NCI-H2171 (cell line): ENCODE data around the gene CCNJL.
"Not testable (repeated sequence)": the region's sequence is repeated elsewhere in the genome, so short reads cannot be mapped to it uniquely, and the experiment has no call there.

ENCODE experiments used
- DNase-seq: peaks from one replicate; lab custom pipeline; 2025; lab: John Stamatoyannopoulos, UW

CCNJL gene

GRCh38 chr5:160260881-160261815 lies 51.2 kb downstream of the CCNJL start:
- no peak for DNase-seq

GRCh38 chr5:160260006-160260775 lies 52.2 kb downstream of the CCNJL start:
- DNase-seq, result no peak

GRCh38 chr5:160259341-160259740 lies 53.0 kb downstream of the CCNJL start:
- no peak for DNase-seq

- DNase-seq, result no peak
These were observed 57.7 kb downstream of the CCNJL start for GRCh38 chr5:160254706-160255105.

DNA sequence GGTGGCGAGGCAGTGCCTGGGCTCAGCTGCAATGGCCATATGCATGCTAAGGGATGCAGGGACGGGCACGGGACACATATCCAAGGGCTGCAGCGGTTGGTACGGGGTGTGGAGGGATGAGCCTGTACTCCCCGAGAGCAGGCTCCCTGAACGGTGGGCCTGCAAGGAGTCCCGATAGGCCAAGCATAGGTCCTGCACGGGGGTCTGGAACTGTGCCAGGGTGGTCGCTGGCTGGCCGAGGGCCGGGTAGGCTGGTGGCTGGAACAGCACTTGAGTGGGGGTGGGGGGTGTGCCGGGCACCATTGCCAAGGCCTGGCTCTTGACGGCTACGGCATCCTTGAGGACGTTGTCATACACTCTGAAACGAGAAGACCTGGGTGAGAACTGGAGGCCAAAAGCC lies 58.9 kb downstream of the CCNJL start:
- DNase-seq, result no peak

- DNase-seq, result no peak
These were observed 59.4 kb downstream of the CCNJL start for GRCh38 chr5:160252916-160253315.

GRCh38 chr5:160251406-160252155 lies 60.8 kb downstream of the CCNJL start:
- DNase-seq, result no peak

- DNase-seq, result no peak
These were observed 61.5 kb downstream of the CCNJL start for GRCh38 chr5:160250826-160251225.

- DNase-seq, result no peak
These were observed 62.1 kb downstream of the CCNJL start for GRCh38 chr5:160250226-160250625.

- DNase-seq, result not testable (repeated sequence)
These were observed 62.8 kb downstream of the CCNJL start for GRCh38 chr5:160249570-160249969.

DNA sequence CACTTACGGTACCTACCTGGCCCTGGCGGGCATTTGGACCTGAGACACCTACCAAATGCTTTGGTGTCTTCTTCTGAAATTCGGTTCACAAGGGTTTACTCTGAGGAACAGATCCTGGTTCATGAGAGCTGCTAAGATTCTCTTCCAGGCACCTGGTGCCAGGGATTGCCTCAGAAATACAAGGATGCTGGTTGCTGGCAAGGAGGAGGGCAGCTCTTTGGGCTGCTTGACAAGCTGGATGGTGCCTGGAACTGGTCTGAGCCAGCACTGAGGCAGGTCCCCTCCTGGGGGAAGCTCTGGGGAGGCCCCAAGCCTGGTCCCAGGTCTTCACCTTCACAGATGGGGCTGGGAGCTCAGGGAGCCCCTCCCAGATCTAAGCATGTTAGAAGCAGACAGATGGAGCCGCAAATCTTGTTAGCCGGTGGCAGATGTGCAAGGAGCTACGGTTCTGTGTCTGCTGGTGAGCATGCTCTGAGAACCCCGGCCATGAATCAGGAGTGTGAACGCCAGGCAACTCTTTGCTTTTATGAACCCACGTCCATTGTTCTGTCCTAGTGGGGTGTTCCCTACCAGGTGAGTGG lies 66.8 kb downstream of the CCNJL start:
- peak; percentile 72 for DNase-seq

DNA sequence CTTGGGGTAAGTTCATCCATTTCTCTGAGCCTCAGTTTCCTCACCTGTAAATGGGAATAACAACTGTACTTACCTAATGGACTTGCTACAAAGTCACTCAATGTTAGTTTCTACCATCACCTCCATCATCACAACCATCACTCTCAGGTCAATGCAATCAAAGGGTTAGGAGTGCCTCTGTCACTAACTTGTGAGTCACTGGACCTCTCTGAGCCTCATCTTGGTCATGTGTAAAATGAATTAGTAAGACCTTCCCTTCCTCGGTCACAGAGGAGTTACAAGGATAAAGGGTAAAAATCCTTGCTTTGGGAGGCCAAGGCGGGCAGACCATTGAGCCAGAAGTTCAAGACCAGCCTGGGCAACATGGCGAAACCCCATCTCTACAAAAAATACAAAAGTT lies 70.2 kb downstream of the CCNJL start:
- no peak for DNase-seq

GRCh38 chr5:160240350-160240749 lies 72.0 kb downstream of the CCNJL start:
- DNase-seq, result no peak

DNA sequence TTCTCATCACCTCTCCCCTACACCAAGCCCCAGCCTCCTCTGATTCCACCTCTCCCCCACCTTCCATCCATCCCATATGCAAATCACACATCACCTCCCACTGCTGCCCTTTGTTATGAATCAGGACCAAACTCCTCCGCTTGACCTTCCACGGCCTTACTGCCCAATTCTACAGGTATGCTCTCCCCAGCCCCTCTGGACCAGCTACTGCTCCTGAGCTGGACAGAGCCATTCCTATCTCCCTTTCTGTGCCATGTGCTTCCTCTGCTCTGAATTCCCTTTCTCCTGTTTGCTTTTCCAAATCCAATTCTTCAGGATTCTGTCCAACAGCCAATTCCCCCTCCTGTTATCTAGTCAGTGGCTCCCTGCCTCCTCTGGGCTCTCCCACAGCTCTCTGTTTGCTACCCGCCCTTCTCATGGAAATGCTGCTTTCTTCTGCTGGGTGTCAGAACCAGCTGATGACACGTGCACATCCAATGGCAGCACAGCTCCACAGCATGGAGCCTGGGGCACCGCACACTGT lies 74.7 kb downstream of the CCNJL start:
- no peak for DNase-seq

DNA sequence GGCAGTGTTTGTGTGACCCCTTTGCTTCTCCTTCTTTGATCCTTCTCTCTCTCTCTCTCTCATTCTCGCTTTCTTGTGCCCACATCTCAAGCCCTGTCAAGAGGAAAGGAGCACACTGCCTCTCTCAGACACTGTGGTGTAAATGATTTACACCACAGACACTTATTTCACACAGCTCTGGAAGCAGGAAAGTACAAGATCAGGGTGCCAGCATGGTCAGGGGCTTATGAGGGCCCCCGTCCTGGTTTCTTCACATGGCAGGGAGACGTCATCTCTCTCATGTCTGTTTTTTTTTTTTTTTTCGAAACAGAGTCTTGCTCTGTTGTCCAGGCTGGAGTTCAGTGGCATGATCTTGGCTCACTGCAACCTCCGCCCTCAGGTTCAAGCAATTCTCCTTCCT lies 76.6 kb downstream of the CCNJL start:
- no peak for DNase-seq

- DNase-seq, result no peak
These were observed 79.1 kb downstream of the CCNJL start for GRCh38 chr5:160233215-160233614.

- DNase-seq, result no peak
These were observed 80.5 kb downstream of the CCNJL start for GRCh38 chr5:160231783-160232342.

- no peak for DNase-seq
These were observed 81.5 kb downstream of the CCNJL start for GRCh38 chr5:160230686-160231527.

GRCh38 chr5:160229190-160229742 lies 83.1 kb downstream of the CCNJL start, which contains the start of gene FABP6:
Gene FABP6, plus strand, starts transcription at chr5:160229506. Its CDS starts 52 bp downstream, at chr5:160229558.
- DNase-seq, result no peak

DNA sequence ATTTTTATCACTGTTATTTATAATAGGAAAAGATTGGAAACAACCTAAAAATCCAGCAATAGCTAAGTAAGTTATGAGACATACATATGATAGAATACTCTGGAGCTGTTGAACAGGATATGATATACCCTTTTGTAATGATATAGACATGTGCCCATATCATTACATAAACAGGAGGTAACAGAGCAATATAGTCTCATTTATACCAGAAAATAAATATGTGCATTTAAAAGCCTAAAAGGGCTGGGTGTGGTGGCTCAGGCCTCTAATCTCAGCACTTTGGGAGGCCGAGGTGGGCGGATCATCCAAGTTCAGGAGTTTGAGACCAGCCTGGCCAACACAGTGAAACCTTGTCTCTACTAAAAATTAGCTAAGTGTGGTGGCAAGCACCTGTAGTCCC lies 85.4 kb downstream of the CCNJL start:
- DNase-seq, result no peak
